T-helper 22 cell (primary cell): ENCODE results near the gene IL4I1.

Source experiments
- DNase-seq: peaks from one replicate; pipeline ENCODE4 v3.0.0-alpha.2; 2020; ENCODE audit warnings: low read depth

Gene IL4I1

GRCh38 chr19:49894879-49895565, 1.7 kb downstream of the IL4I1 start:
- DNase-seq: peak; percentile 36

- no peak for DNase-seq
Measured at GRCh38 chr19:49894011-49894664, 2.5 kb downstream of the IL4I1 start.

GRCh38 chr19:49892716-49893115, 4.0 kb downstream of the IL4I1 start:
- no peak for DNase-seq

GRCh38 chr19:49891393-49891792, 5.3 kb downstream of the IL4I1 start:
- DNase-seq: no peak

- DNase-seq: peak; percentile 61
Measured at GRCh38 chr19:49890349-49891311, 6.1 kb downstream of the IL4I1 start.

- peak; percentile 52 for DNase-seq
Measured at GRCh38 chr19:49889687-49890348, 6.9 kb downstream of the IL4I1 start.

GRCh38 chr19:49889038-49889686, 7.5 kb downstream of the IL4I1 start:
- no peak for DNase-seq

GRCh38 chr19:49888510-49888824, 8.2 kb downstream of the IL4I1 start:
- DNase-seq: no peak

- DNase-seq: no peak
Measured at GRCh38 chr19:49887665-49888509, 8.8 kb downstream of the IL4I1 start.

GRCh38 chr19:49887037-49887664, 9.5 kb downstream of the IL4I1 start:
- DNase-seq: no peak

- DNase-seq: no peak
Measured at GRCh38 chr19:49884760-49885159, 11.9 kb downstream of the IL4I1 start.

- DNase-seq: no peak
Measured at GRCh38 chr19:49884109-49884508, 12.6 kb downstream of the IL4I1 start.

GRCh38 chr19:49883094-49883493, 13.6 kb downstream of the IL4I1 start:
- DNase-seq: no peak

- DNase-seq: no peak
Measured at GRCh38 chr19:49882643-49883042, 14.0 kb downstream of the IL4I1 start.

GRCh38 chr19:49881672-49882394, 14.9 kb downstream of the IL4I1 start:
- DNase-seq: no peak

- DNase-seq: no peak
Measured at GRCh38 chr19:49881186-49881585, 15.5 kb downstream of the IL4I1 start.

- DNase-seq: no peak
Measured at GRCh38 chr19:49880162-49880869, 16.4 kb downstream of the IL4I1 start.

GRCh38 chr19:49879243-49879963, 17.3 kb downstream of the IL4I1 start:
- DNase-seq: no peak

- no peak for DNase-seq
Measured at GRCh38 chr19:49878744-49879070, 18.0 kb downstream of the IL4I1 start.
